ENCODE results near the gene ZNF626.
"Not testable (repeated sequence)": the region's sequence is repeated elsewhere in the genome, so short reads cannot be mapped to it uniquely, and the experiment has no call there.

The ZNF626 gene

DNA sequence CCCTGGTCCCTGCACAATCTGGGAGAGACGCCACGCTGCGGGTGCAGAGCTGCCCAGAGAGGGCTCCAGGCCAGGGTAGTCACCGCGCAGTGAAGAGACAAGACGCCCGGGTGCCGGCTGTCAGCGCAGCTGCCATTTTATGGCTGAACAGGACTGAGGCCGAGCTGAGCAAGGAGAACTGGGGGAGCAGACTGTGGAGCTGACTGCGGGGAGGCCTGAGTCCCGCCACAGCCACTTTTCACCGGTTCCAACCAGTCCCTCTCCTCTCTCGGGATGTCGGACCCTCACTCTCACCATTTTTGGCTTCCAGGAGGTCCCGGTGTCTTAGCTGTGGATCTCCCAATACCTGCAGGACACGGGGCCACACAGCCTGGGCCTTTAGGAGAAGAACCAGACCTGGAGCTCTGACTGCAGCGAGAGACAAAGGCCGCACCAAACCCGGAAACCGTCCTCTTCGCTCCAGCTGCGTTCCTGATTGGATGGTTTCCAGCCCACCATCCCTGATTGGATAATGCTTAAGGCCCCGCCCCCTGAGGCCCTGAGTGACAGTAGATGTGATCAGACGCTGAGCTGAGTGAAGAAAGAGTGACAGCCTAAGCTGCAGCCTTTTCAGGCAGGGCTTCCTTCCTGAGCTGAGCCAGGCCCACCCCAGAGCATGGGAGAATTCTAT is at the start of gene ZNF626:
Gene ZNF626, minus strand, starts transcription at position 422 of the 670 bp plus-strand sequence. Its CDS starts 125 bp downstream, at position 297.
- peak; percentile 86 for FAIRE-seq

DNA sequence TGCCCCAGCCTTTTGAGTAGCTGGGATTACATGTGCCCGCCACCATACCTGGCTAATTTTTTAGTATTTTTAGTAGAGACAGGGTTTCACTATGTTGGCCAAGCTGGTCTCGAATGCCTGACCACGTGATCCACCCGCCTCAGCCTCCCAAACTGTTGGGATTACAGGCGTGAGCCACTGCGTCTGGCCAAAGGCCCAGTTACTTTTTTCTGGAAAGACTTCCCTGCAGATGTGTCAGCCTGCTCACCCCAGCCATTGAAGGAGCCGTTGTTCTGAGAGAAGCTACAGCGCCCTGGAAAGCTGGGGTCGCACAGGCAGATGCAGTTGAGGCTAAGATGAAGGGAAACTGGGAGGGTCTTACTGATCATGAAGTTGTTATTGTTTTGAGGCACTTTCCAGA is 7.9 kb upstream of the ZNF626 start:
- no peak for FAIRE-seq

DNA sequence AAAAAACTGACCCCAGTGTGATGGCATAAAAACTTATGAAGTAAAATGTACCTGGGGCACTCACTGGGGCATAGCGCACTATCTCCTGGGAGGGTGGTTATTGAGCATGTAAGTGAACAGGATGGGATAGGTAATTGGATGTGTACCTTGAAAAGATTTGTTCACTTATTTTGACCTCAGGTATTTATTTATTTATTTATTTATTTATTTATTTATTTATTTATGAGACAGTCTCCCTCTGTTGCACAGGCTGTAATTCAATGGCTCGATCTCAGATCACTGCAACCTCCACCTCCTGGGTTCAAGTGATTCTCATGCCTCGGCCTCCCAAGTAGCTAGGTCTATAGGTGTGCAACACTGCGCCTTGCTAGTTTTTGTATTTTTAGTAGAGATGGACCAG is 5.9 kb upstream of the ZNF626 start:
- FAIRE-seq, result no peak

DNA sequence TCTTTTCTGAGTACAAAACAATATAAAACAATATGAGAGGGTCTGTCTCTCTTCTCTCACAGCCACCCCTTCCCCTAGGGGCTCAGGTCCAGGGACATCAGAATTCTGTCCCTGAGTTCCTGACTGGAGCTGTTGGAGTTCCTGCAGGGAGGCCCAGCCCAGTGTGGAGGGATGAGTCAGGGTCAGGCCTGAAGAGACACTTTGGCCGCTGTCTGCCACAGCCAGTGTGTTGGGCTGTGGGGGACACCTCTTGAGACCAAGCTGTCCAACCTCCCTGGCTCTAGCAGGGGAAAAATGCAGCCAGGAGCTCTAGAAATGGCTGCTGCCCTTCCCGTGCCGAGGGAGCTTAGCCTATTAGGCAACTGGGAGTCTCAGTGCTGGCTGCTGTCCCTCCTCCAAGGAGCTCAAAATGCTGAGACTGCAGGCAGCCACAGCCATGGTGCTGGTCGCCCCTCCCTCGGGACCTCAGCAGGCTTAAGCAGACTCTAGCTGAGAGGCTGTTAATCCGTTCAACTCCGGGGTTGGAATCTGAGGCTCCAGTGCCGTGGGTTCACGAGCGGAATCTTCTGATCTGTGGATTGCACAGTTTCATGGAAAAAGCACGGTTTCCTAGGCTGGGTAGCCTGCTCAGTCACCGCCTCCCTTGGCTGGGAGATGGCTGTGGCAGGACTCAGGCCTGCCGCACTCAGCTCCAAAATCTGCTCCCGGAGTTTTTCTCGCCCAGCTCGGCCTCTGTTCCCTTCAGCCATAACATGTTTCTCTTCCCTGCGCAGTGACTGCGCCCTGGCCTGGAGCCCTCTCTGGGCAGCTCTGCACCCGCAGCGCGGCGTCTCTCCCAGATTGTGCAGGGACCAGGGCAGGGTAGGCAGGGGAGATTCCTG is 3.8 kb upstream of the ZNF626 start:
- no peak for FAIRE-seq

- not testable (repeated sequence) for FAIRE-seq
These were observed 3.1 kb upstream of the ZNF626 start for GRCh38 chr19:20664475-20664874.

GRCh38 chr19:20662421-20663105 is 1.2 kb upstream of the ZNF626 start:
- no peak for FAIRE-seq

DNA sequence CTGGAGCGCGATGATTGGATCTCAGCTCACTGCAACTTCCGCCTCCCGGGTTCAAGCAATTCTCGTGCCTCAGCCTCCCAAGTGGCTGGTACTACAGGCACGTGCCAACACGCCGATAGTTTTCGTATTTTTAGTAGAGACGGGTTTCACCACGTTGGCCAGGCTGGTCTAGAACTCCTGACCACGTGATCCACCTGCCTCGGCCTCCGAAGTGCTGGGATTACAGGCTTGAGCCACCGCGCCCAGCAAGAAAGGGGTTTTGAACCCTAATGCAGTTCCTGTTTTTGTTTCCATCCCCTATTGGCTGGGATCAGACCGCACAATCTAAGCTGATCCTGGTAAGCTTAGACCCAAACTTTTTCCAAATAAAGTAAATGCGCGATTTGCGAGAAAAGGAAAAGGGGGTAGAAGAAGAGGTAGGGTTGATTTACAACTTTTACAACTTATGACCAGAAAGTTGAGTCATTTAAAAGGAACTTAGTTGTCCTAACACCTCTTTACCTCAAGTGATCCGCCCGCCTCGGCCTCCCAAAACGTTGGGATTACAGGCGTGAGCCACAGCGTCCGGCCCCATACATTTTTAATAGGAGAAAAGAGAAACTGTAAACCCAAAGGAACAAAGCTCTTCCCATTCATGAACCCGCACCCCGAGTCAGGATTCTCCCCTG is 764 bp downstream of the ZNF626 start:
- FAIRE-seq, result no peak

DNA sequence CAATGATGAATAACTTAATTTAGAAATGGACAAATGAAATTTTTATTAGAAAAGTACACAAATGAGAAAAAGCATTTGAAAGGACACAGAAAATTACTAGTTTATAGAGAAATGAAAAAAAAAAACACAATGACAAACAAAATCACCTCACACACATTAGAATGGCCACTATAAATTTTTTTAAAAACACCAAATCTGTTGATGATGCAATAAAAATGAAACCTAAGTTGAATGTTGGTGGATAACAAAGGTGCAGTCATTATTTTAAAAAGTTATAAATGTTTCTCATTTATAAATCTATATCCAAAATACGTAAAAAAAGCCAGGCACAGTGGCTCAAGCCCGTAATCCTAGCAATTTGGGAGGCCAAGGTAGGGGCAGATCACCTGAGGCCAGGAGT is 20.8 kb downstream of the ZNF626 start:
- FAIRE-seq, result no peak

GRCh38 chr19:20640023-20640422 is 21.3 kb downstream of the ZNF626 start:
- peak; percentile 33 for FAIRE-seq

DNA sequence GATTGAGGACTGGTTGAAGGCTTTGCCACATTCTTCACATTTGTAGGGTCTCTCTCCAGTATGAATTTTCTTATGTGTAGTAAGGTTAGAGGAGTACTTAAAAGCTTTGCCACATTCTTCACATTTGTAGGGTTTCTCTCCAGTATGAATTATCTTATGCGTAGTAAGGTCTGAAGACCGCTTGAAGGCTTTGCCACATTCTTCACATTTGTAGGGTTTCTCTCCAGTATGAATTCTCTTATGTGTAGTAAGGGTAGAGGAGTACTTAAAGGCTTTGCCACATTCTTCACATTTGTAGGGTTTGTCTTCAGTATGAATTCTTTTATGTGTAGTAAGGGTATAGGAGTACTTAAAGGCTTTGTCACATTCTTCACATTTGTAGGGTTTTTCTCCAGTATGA is 36.8 kb downstream of the ZNF626 start:
- not testable (repeated sequence) for FAIRE-seq

GRCh38 chr19:20616071-20616470 is 45.3 kb downstream of the ZNF626 start:
- FAIRE-seq, result no peak

- not testable (repeated sequence) for FAIRE-seq
These were observed 46.4 kb downstream of the ZNF626 start for GRCh38 chr19:20614971-20615370.

- no peak for FAIRE-seq
These were observed 48.6 kb downstream of the ZNF626 start for GRCh38 chr19:20612711-20613316.

GRCh38 chr19:20611866-20612265 is 49.5 kb downstream of the ZNF626 start:
- FAIRE-seq, result no peak

GRCh38 chr19:20607943-20608342 is 53.4 kb downstream of the ZNF626 start:
- FAIRE-seq, result peak; percentile 17
